ENCODE data around the gene HNRNPAB.

DNA sequence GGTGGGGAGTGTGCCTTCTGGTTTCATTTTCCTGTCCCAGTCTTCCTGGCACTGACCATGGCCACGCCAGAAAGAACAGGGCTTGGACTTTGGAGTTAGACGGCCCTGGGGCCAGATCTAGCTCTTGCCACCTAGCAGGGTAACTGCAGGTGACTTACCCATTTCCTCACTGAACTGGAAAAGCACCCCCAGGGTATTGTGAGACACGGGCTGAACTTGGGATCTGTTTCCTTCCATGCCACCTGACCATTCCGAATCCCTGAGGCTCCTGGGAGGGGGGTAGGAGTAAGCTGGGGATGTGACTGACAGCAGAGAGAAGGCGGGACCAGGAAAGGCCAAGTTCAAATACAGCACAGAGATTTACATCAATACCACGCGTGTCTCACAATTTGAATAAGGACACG is 9.4 kb downstream of the HNRNPAB start:
- TF ChIP-seq, protein P1, sequence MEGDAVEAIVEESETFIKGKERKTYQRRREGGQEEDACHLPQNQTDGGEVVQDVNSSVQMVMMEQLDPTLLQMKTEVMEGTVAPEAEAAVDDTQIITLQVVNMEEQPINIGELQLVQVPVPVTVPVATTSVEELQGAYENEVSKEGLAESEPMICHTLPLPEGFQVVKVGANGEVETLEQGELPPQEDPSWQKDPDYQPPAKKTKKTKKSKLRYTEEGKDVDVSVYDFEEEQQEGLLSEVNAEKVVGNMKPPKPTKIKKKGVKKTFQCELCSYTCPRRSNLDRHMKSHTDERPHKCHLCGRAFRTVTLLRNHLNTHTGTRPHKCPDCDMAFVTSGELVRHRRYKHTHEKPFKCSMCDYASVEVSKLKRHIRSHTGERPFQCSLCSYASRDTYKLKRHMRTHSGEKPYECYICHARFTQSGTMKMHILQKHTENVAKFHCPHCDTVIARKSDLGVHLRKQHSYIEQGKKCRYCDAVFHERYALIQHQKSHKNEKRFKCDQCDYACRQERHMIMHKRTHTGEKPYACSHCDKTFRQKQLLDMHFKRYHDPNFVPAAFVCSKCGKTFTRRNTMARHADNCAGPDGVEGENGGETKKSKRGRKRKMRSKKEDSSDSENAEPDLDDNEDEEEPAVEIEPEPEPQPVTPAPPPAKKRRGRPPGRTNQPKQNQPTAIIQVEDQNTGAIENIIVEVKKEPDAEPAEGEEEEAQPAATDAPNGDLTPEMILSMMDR (IDR thresholded peaks at IDR 0.05): no peak
- no peak for TF ChIP-seq POLR2A (IDR thresholded peaks at IDR 0.05)

Measured in testis (tissue), 2 donors.